Gastrocnemius medialis (tissue), 4 donors: ENCODE measurements around the gene ARID1B.

ENCODE experiments used
- CTCF ChIP-seq, 5 experiments: fragments of 450-650 bp in 3 of 5; fragments of 200-600 bp in 2 of 5; sonication (generic) in 2 of 5; IDR thresholded peaks in 4 of 5; conservative IDR thresholded peaks in 1 of 5; 1 replicate in 4 of 5; 2 replicates in 1 of 5; pipeline ENCODE4 v1.5.1; 2016 to 2019; ENCODE audit warnings: antibody characterized with exemption in 5 of 5, mild to moderate bottlenecking in 3 of 5, moderate library complexity in 3 of 5
- POLR2A ChIP-seq, 2 donors: fragments of 450-650 bp; IDR thresholded peaks; one replicate each; pipeline ENCODE4 v1.6.1; 2017; ENCODE audit warnings: antibody characterized with exemption in 2 of 2, mild to moderate bottlenecking in 2 of 2, moderate library complexity in 2 of 2

- no peak for TF ChIP-seq CTCF (IDR thresholded peaks at IDR 0.05 in 4 of 5, conservative IDR thresholded peaks at IDR 0.05 in 1 of 5)
- no peak for TF ChIP-seq POLR2A (IDR thresholded peaks at IDR 0.05)
Measured at GRCh38 chr6:157203764-157204163, 426.6 kb downstream of the ARID1B start.
